A549 (cell line): ENCODE measurements around the gene SBK3.

Experiments used
- POLR2A ChIP-seq: IDR thresholded peaks from 2 replicates; pipeline ENCODE4 v1.6.1; 2012; ENCODE audit warnings: mild to moderate bottlenecking, low read length
- SMC3 ChIP-seq: fragments of >200 bp; sonication (Bioruptor Twin); formaldehyde crosslinking; IDR thresholded peaks from 3 replicates; pipeline ENCODE4 v1.6.1; 2018; ENCODE audit warnings: inconsistent platforms
- TF ChIP-seq, protein P1 (sequence below): fragments of >200 bp; sonication (Bioruptor Twin); formaldehyde crosslinking; IDR thresholded peaks from 3 replicates; pipeline ENCODE4 v1.5.1; 2016

DNA sequence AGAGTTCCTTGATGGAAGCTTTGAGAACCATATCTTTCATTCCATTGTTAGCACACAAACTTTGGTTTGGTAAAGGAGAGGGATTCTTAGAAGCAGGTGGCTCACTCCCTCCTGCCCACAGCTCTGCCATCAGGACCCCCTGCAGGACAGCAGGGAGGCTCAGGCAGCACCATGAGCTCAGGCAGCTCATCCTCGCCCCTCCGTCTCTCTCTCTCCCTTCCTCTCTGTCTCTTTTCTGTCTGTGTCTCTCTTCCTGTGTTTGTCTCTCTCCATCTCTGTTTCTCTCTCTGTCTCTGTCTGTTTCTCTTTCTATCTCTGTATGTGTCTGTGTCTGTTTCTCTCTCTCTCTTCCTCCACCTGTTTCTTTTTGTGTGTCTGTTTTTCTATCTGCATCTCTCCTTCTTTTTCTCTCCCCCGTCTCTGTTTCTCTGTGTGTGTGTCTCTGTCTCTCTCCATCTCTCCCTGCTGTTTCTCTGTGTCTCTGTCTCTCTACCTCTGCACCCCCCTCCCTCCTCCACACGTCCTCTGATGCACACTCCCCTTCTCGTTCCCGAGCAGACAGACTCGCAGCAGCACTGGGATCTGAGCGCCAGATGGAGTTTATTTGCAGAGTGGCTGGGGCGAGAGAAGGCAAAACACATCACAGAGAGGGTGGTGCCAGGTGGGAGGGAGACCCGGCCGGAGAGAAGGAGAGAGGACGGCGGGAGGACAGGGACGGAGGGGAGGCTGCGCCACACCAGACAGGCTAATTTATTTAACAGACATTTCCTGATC, 17.1 kb downstream of the SBK3 start:
- TF ChIP-seq SMC3 (no peak), POLR2A (no peak)
- TF ChIP-seq, protein P1, sequence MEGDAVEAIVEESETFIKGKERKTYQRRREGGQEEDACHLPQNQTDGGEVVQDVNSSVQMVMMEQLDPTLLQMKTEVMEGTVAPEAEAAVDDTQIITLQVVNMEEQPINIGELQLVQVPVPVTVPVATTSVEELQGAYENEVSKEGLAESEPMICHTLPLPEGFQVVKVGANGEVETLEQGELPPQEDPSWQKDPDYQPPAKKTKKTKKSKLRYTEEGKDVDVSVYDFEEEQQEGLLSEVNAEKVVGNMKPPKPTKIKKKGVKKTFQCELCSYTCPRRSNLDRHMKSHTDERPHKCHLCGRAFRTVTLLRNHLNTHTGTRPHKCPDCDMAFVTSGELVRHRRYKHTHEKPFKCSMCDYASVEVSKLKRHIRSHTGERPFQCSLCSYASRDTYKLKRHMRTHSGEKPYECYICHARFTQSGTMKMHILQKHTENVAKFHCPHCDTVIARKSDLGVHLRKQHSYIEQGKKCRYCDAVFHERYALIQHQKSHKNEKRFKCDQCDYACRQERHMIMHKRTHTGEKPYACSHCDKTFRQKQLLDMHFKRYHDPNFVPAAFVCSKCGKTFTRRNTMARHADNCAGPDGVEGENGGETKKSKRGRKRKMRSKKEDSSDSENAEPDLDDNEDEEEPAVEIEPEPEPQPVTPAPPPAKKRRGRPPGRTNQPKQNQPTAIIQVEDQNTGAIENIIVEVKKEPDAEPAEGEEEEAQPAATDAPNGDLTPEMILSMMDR, result no peak
